Natural killer cell treated with Interleukin-12 subunit alpha and Interleukin-12 subunit beta and Interleukin-15 and Interleukin-18, amount 100 ng/mL, for 72 hours (primary cell): ENCODE measurements around the gene SDE2. TPM values are rescaled to one million over a fixed set of nuclear protein-coding genes. Genes with fewer than 3 reads are reported as not detected.
A peak's percentile ranks its signal among the peaks of the same experiment; 100 is the strongest.
"Not testable (repeated sequence)": the region's sequence is repeated elsewhere in the genome, so short reads cannot be mapped to it uniquely, and the experiment has no call there.

Source experiments
- ATAC-seq, 2 donors: fragments of 150-1000 bp; cut with Tn5 transposase in 1 of 2; sonication (Bioruptor Pico), chemical (Tn5 transposase) in 1 of 2; 2 replicates each; pipeline ENCODE4 v1.10.0; 2021
- DNase-seq: peaks from one replicate; pipeline ENCODE4 v3.0.0; 2022; ENCODE audit warnings: low spot score
- H3K27ac Mint-ChIP-seq, 2 donors: 1 replicate in 1 of 2; 2 replicates in 1 of 2; pipeline ENCODE4 v1.8.0; 2022; ENCODE audit warnings: mixed read lengths in 2 of 2, mild to moderate bottlenecking in 1 of 2, moderate library complexity in 1 of 2
- H3K27me3 Mint-ChIP-seq, 2 donors: 1 replicate in 1 of 2; 2 replicates in 1 of 2; pipeline ENCODE4 v1.8.0; 2022; ENCODE audit warnings: mixed read lengths in 2 of 2
- H3K36me3 Mint-ChIP-seq: one replicate; pipeline ENCODE4 v1.8.0; 2022; ENCODE audit warnings: mixed read lengths
- H3K4me1 Mint-ChIP-seq, 2 donors: 1 replicate in 1 of 2; 2 replicates in 1 of 2; pipeline ENCODE4 v1.8.0; 2022; ENCODE audit warnings: low read depth in 2 of 2, mixed read lengths in 2 of 2, mild to moderate bottlenecking in 1 of 2
- H3K4me3 Mint-ChIP-seq: one replicate; pipeline ENCODE4 v1.8.0; 2022; ENCODE audit warnings: mixed read lengths
- H3K9me3 Mint-ChIP-seq: 2 replicates; pipeline ENCODE4 v1.8.0; 2022; ENCODE audit warnings: mixed read lengths
- total RNA-seq, 2 donors: library from RNA; stranded (reverse); gene quantifications; one replicate each; pipeline ENCODE4 v1.2.3, GENCODE V29; 2022

SDE2 gene
- total RNA-seq, 2 donors from 2014 or later, result 25.5 to 30.4 TPM

DNA sequence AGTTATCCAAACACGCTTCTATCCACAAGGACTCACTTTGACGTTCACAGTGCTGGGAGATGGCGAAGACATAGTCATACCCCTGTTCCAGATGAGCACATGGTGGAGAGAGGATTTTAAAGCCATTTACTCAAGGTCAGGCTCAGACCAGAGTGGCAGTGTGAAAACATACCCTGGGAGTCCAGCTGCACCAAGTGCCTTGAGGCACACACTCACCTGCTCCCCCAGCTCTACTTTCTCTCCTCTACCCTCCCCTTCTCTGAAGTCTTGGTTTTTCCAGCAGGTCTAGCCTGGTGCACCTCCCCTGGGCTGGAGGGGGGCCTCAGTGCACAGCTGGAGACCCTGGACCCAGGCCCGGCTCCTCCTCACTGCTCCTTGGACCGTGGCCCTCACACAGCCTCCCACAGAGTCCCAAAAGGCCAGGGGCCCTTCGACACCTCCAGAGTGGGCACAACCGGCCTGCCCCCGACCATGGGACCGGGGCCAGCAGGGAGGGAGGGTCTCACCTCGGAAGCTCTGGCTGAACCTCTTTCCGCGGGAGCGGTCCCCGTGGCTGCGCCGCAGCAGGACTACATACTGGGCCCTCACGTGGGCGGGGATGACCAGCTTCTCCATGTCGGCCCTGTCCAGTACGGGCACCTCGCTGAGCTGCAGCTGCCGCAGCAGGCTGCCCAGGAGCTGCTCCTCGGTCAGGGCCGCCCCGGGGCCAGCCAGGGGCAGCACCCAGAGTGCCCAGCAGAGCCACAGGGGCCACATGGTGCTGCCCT, 58.6 kb downstream of the SDE2 start:
- ATAC-seq, result no peak
- Mint-ChIP-seq H3K4me1 (peaks cover 13 to 17% of the 10 kb centered on the region in 2 donors), H3K4me3 (no peak overlapping the region), H3K9me3 (no peaks in the 10 kb centered on the region), H3K36me3 (no peaks in the 10 kb centered on the region), H3K27ac (no peak overlapping the region), H3K27me3 (no peaks in the 10 kb centered on the region)
- DNase-seq, result no peak

DNA sequence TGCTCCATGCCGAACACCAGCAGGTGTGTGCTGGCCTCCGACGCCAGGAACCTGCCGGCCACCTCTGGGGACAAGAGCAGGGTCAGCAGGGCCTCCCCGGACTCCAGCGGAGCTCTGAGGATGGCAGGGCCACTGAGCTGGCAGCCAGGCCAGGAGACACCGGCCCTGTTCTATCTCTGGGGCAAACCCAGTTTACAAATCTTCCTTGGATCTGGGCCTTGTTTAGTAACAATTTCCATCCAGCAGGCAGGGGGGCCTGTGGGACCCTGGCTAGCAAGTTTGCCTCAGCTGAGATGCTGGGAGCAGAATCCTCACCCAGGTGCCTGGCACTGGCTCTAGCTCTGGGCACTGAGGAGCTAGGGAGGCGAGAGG, 59.2 kb downstream of the SDE2 start:
- not testable (repeated sequence) for DNase-seq, H3K36me3 Mint-ChIP-seq, H3K9me3 Mint-ChIP-seq, H3K27me3 Mint-ChIP-seq, H3K27ac Mint-ChIP-seq, H3K4me3 Mint-ChIP-seq
- ATAC-seq, result peak; percentile 4 to 12
- H3K4me1 Mint-ChIP-seq, result peaks cover 9 to 14% of the 10 kb centered on the region in 2 donors

DNA sequence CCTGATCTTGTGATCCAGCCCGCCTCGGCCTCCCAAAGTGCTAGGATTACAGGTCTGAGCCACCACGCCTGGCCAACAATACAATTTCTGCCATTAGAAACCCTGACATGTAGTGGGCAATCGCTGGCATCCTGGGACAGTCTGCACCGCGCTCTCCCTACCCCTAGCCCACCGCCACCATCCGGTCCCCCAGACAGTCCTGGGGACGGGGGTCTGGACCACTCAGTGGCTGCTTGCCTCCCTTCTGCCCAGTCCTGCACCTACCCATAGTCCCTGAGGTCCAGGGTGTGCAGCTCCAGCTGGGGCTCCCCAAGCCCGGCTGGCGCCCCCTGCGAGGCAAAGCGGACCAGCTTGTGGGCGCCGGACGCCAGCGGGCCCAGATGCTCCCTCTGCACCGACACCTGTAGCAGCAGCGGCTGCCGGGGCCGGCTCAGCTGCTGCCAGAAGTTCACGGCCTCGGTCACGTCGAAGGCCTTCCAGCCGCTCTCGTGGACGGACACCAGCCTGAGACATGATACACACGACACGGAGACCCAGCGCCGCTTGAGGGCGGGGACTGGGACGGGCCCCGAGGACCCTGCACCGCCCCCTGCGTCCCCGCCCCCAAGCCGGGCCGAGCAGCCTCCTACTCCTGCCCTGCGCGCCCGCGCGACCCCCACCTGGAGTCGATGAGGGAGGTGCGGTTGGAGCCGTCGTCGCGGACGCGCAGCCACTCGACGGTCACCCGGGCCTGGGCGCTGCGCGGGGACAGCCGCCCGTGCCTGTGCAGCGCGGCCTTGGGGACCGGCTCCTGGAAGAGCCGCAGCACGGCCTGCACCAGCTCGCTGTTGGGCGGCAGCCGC, 59.8 kb downstream of the SDE2 start:
- not testable (repeated sequence) for H3K4me1 Mint-ChIP-seq, H3K27ac Mint-ChIP-seq, DNase-seq, H3K27me3 Mint-ChIP-seq, H3K4me3 Mint-ChIP-seq, H3K36me3 Mint-ChIP-seq, H3K9me3 Mint-ChIP-seq
- ATAC-seq, result peak in 1 of 2 donors; percentile 47

DNA sequence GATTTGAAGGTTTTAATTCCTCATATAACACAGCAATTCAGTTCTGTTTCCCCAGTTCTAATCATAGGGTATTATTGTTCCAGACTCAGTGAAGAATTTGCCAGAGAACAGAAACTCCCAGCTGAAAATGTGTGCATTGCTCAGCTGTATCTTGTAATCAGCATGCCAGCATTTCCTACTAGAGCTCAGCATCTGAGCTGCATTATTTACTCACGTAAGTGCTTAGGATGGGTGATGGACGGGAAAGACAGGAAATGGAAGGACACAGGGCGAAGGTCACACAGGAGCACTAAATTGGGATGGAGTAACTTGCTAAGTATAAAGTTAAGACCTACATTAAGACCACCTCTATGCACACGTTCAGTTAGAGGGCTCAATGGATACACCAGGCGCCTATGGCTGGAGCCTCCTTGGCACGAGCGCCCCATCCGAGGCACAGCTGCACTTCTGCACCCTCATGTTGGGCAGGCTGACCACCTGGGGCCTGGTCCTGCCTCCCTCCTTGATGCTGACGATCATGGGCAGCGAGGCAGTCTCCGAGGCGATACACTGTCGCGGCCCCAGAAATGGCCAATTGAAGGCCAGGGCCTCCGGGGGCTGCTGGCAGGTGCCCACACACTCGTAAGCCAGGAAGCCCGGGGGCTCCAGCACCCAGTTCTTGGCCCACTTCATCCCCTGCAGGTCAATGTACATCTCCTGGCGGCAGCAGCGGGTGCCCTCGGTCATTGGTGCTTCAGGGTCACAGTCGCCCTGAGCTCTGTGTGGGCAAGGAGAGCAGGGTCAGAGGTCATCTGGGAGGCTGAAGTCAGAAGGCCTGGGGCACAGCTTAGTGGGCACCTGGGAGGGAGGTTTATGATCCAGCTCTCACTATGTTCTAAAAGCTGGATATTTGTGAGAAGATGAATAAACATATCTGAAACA, 61.8 kb downstream of the SDE2 start:
- ATAC-seq, result no peak
- Mint-ChIP-seq H3K27me3 (no peaks in the 10 kb centered on the region), H3K4me3 (no peak overlapping the region), H3K9me3 (no peaks in the 10 kb centered on the region), H3K27ac (no peak overlapping the region), H3K36me3 (no peaks in the 10 kb centered on the region), H3K4me1 (no peaks in the 10 kb centered on the region)
- no peak for DNase-seq

DNA sequence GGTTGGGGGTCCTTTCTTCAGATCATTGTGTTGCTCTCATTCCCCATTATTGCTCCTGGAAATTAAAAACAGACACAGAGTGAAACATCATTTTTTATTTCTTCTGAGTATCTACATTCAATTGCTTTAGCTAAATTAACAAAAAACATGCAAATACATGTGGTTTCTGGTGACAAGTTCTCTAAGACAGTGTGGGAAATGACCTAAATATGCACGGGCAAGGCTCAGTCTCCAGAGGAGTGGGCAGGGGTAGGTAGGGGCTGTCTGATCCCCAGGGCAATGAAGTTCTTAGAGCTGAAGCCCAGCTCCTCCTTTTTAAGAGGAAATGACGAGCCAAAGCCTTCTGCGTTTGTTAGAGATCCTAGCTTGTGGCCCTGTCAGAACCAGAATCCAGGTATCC, 62.6 kb downstream of the SDE2 start:
- no peaks in the 10 kb centered on the region for H3K27me3 Mint-ChIP-seq
- no peak overlapping the region for H3K27ac Mint-ChIP-seq
- no peak for ATAC-seq
- no peaks in the 10 kb centered on the region for H3K9me3 Mint-ChIP-seq
- DNase-seq, result no peak
- H3K36me3 Mint-ChIP-seq, result no peaks in the 10 kb centered on the region
- no peaks in the 10 kb centered on the region for H3K4me1 Mint-ChIP-seq
- no peak overlapping the region for H3K4me3 Mint-ChIP-seq

DNA sequence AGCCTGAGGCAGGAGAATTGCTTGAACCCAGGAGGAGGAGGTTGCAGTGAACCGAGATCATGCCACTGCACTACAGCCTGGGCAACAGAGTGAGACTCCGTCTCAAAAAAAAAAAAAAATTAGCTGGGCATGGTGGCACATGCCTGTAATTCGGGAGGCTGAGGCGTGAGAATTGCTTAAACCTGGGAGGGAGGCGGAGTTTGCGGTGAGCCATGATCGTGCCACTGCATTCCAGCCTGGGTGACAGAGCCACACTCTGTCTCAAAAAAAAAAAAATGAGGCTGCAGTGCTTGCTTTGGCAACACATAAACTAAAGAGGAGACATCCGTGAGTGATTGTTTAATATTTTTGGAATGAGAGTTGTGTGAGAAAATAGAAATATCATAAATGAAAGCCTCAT, 63.1 kb downstream of the SDE2 start:
- not testable (repeated sequence) for ATAC-seq, H3K4me3 Mint-ChIP-seq, H3K36me3 Mint-ChIP-seq

DNA sequence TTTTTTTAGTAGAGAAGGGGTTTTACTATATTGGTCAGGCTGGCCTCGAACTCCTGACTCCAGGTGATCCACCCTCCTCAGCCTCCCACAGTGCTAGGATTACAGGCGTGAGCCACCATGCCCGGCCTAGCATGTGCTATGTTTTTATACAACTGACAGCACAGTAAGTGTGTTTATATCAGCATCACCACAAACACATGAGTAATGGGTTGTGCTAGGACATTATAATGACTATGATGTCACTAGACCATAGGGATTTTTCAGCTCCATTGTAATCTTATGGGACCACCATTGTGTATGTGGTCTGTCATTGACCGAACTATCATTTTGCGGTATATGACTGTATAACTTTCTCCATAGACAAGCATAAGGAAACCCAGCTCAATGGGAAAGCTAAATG, 64.4 kb downstream of the SDE2 start:
- H3K9me3 Mint-ChIP-seq, result no peaks in the 10 kb centered on the region
- no peaks in the 10 kb centered on the region for H3K4me1 Mint-ChIP-seq
- ATAC-seq (no peak), DNase-seq (no peak)
- no peak overlapping the region for H3K4me3 Mint-ChIP-seq
- no peaks in the 10 kb centered on the region for H3K36me3 Mint-ChIP-seq
- H3K27me3 Mint-ChIP-seq, result no peaks in the 10 kb centered on the region
- no peak overlapping the region for H3K27ac Mint-ChIP-seq

More for the DNA sequence above, 63.1 kb downstream of the SDE2 start:
- H3K4me1 Mint-ChIP-seq, H3K9me3 Mint-ChIP-seq, H3K27ac Mint-ChIP-seq, DNase-seq, H3K27me3 Mint-ChIP-seq: not testable (repeated sequence)

DNA sequence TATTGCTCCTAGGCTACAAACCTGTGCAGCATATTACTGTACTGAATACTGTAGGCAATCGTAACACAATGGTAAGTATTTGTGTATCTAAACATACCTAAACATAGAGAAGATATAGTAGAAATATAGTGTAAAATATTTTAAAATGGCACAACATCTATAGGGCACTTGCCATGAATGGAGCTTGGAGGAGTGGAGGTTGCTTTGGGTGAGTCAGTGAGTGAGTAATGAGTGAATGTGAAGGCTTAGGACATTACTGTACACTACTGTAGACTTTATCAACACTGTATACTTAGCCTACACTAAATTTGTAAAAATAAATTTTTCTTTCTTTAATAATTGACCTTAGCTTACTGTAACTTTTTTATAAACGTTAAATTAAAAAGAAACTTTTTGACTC, 66.1 kb downstream of the SDE2 start:
- H3K4me1 Mint-ChIP-seq, result peaks cover 0 to 6% of the 10 kb centered on the region in 2 donors

More for the DNA sequence above, 66.1 kb downstream of the SDE2 start:
- Mint-ChIP-seq H3K9me3 (no peaks in the 10 kb centered on the region), H3K27me3 (no peaks in the 10 kb centered on the region), H3K4me3 (no peak overlapping the region), H3K36me3 (no peaks in the 10 kb centered on the region), H3K27ac (no peak overlapping the region)
- ATAC-seq (no peak), DNase-seq (no peak)

Other genes with a start within 250 kb of the SDE2 start
- 100 to 1,000 TPM; 183 to 194 TPM for gene SRP9, start 221.5 kb downstream of the SDE2 start, total RNA-seq
- 1 to 10 TPM; 1.6 to 2.4 TPM for gene EPHX1, start 189.2 kb downstream of the SDE2 start, total RNA-seq
- gene TMEM63A, start 117.0 kb downstream of the SDE2 start, total RNA-seq, result 10 to 100 TPM; 42.7 to 53.6 TPM
- not detected for gene LEFTY1, start 110.2 kb downstream of the SDE2 start, total RNA-seq
- 100 to 1,000 TPM; 102 to 127 TPM for gene PYCR2, start 75.1 kb downstream of the SDE2 start, total RNA-seq
- gene LEFTY2, start 58.1 kb downstream of the SDE2 start, total RNA-seq, result not detected
- gene H3-3A, start 63.4 kb upstream of the SDE2 start, total RNA-seq, result 100 to 1,000 TPM; 174 to 259 TPM
- gene ACBD3, start 187.4 kb upstream of the SDE2 start, total RNA-seq, result 10 to 100 TPM; 27.6 to 30.3 TPM
- gene MIXL1, start 224.3 kb upstream of the SDE2 start, total RNA-seq, result not detected